ENCODE results near the gene HLA-DRB1.
"Not testable (repeated sequence)": the region's sequence is repeated elsewhere in the genome, so short reads cannot be mapped to it uniquely, and the experiment has no call there.

The HLA-DRB1 gene

GRCh38 chr6:32609731-32610640 lies 20.3 kb upstream of the HLA-DRB1 start:
- DNase-seq (ENCODE audit: low read depth, low spot score): peak; percentile 57

- no peak for DNase-seq (ENCODE audit: low read depth, low spot score)
These were observed 19.7 kb upstream of the HLA-DRB1 start for GRCh38 chr6:32609391-32609730.

GRCh38 chr6:32608362-32608761 lies 18.7 kb upstream of the HLA-DRB1 start:
- no peak for DNase-seq (ENCODE audit: low read depth, low spot score)

GRCh38 chr6:32607988-32608298 lies 18.3 kb upstream of the HLA-DRB1 start:
- DNase-seq (ENCODE audit: low read depth, low spot score): no peak

GRCh38 chr6:32607263-32607987 lies 17.8 kb upstream of the HLA-DRB1 start:
- no peak for DNase-seq (ENCODE audit: low read depth, low spot score)

GRCh38 chr6:32604434-32604877 lies 14.8 kb upstream of the HLA-DRB1 start:
- DNase-seq (ENCODE audit: low read depth, low spot score): no peak

- DNase-seq (ENCODE audit: low read depth, low spot score): no peak
These were observed 14.2 kb upstream of the HLA-DRB1 start for GRCh38 chr6:32603888-32604287.

GRCh38 chr6:32603222-32603621 lies 13.6 kb upstream of the HLA-DRB1 start:
- no peak for DNase-seq (ENCODE audit: low read depth, low spot score)

- DNase-seq (ENCODE audit: low read depth, low spot score): no peak
These were observed 12.7 kb upstream of the HLA-DRB1 start for GRCh38 chr6:32602383-32602782.

GRCh38 chr6:32597024-32597423 lies 7.4 kb upstream of the HLA-DRB1 start:
- DNase-seq (ENCODE audit: low read depth, low spot score): no peak

- not testable (repeated sequence) for DNase-seq (ENCODE audit: low read depth, low spot score)
These were observed 1.1 kb upstream of the HLA-DRB1 start for GRCh38 chr6:32590713-32591112.

- DNase-seq (ENCODE audit: low read depth, low spot score): no peak
These were observed 1.5 kb downstream of the HLA-DRB1 start for GRCh38 chr6:32588156-32588555.

- no peak for DNase-seq (ENCODE audit: low read depth, low spot score)
These were observed 6.1 kb downstream of the HLA-DRB1 start for GRCh38 chr6:32583527-32583898.

GRCh38 chr6:32581315-32582095 lies 8.1 kb downstream of the HLA-DRB1 start:
- no peak for DNase-seq (ENCODE audit: low read depth, low spot score)

- no peak for DNase-seq (ENCODE audit: low read depth, low spot score)
These were observed 9.1 kb downstream of the HLA-DRB1 start for GRCh38 chr6:32580593-32580992.

GRCh38 chr6:32578962-32579361 lies 10.7 kb downstream of the HLA-DRB1 start:
- no peak for DNase-seq (ENCODE audit: low read depth, low spot score)

- DNase-seq (ENCODE audit: low read depth, low spot score): not testable (repeated sequence)
These were observed 12.2 kb downstream of the HLA-DRB1 start for GRCh38 chr6:32577493-32577892.

- no peak for DNase-seq (ENCODE audit: low read depth, low spot score)
These were observed 13.4 kb downstream of the HLA-DRB1 start for GRCh38 chr6:32576250-32576649.

GRCh38 chr6:32570363-32570905 lies 19.2 kb downstream of the HLA-DRB1 start:
- no peak for DNase-seq (ENCODE audit: low read depth, low spot score)

GRCh38 chr6:32568561-32568960 lies 21.1 kb downstream of the HLA-DRB1 start:
- DNase-seq (ENCODE audit: low read depth, low spot score): no peak

GRCh38 chr6:32566957-32567356 lies 22.7 kb downstream of the HLA-DRB1 start:
- DNase-seq (ENCODE audit: low read depth, low spot score): no peak

GRCh38 chr6:32565511-32565910 lies 24.1 kb downstream of the HLA-DRB1 start:
- no peak for DNase-seq (ENCODE audit: low read depth, low spot score)

Measured in smooth muscle cell of the brain vasculature (primary cell).